C4-2B (cell line): ENCODE data around the gene CTNNA3.
A peak's percentile ranks its signal among the peaks of the same experiment; 100 is the strongest.

Experiments
- ZFX ChIP-seq: fragments of 450-650 bp; IDR thresholded peaks from 2 replicates; pipeline ENCODE4 v1.6.1; 2017
- TF ChIP-seq, protein P1 (sequence below): fragments of 450-650 bp; conservative IDR thresholded peaks from 2 replicates; pipeline ENCODE4 v1.5.1; 2017; ENCODE audit warnings: mild to moderate bottlenecking

DNA sequence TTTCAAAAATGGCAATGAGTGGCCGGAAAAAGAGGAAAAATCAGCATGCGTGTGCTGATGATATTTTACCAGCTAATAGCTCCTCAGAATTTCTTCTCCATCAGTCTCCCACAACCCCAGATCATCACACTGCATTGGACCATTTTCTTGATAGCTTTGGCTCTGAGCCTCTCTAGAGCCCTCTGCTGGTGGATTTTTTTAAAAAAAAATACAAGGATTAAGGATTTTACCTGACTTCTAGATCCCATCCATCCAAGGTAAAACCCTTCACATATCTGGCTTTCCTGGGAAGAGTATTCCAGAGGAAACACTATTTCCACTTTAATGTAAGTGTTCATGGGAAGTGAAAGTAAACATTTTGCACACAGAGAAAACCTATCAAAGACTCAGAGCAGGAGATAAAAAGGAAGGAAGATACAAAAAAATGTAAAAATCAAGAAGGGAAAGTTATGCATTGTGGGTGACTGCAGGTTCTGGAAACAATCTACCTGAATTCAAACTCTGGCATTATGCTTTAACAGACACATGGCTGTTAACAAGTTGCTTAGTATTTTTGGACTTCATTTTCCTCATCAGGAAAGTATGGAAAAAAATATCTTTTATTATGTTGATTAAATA, 389.3 kb downstream of the CTNNA3 start:
- TF ChIP-seq, protein P1, sequence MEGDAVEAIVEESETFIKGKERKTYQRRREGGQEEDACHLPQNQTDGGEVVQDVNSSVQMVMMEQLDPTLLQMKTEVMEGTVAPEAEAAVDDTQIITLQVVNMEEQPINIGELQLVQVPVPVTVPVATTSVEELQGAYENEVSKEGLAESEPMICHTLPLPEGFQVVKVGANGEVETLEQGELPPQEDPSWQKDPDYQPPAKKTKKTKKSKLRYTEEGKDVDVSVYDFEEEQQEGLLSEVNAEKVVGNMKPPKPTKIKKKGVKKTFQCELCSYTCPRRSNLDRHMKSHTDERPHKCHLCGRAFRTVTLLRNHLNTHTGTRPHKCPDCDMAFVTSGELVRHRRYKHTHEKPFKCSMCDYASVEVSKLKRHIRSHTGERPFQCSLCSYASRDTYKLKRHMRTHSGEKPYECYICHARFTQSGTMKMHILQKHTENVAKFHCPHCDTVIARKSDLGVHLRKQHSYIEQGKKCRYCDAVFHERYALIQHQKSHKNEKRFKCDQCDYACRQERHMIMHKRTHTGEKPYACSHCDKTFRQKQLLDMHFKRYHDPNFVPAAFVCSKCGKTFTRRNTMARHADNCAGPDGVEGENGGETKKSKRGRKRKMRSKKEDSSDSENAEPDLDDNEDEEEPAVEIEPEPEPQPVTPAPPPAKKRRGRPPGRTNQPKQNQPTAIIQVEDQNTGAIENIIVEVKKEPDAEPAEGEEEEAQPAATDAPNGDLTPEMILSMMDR, result peak; percentile 71
- TF ChIP-seq ZFX, result no peak
